Right lobe of liver (tissue), 4 donors: ENCODE results near the gene OR5V1.

Source experiments
- POLR2A ChIP-seq: fragments of 450-650 bp; IDR thresholded peaks from one replicate; pipeline ENCODE4 v1.6.1; 2017; ENCODE audit warnings: antibody characterized with exemption, mild to moderate bottlenecking
- TF ChIP-seq, protein P1 (sequence below), 4 donors: fragments of 200-600 bp in 3 of 4; fragments of 450-650 bp in 1 of 4; IDR thresholded peaks; one replicate each; pipeline versions ENCODE4 v1.5.1 to v1.8.0; 2016 to 2022; ENCODE audit warnings: antibody characterized with exemption in 4 of 4, mild to moderate bottlenecking in 2 of 4
- donor health status: DM: no; HTN: no; CAD: no.
- donor health status: DM: no; HTN: no; CAD: no.
- donor health status: DM: no; HTN: yes; CAD: no.

DNA sequence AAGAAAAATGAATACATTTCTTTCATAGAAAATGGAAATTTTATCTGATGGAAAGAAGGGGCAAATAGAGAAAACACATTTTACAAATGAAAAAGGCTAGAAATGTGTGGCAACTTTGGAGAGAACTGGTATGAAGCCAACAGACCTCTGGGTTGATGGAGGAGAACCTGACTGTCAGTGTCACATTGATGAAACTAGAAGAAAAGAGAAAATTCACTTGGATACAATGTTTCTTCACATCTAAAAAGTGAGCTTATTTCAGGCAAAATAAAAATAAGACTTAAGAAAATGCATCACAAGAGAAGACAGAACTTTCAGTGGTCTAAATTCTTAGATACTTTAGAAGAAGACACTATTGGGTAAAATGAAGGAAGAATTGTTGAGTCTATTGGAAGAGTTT, 26.7 kb upstream of the OR5V1 start, which contains the start of gene OR12D2:
- TF ChIP-seq, protein P1, sequence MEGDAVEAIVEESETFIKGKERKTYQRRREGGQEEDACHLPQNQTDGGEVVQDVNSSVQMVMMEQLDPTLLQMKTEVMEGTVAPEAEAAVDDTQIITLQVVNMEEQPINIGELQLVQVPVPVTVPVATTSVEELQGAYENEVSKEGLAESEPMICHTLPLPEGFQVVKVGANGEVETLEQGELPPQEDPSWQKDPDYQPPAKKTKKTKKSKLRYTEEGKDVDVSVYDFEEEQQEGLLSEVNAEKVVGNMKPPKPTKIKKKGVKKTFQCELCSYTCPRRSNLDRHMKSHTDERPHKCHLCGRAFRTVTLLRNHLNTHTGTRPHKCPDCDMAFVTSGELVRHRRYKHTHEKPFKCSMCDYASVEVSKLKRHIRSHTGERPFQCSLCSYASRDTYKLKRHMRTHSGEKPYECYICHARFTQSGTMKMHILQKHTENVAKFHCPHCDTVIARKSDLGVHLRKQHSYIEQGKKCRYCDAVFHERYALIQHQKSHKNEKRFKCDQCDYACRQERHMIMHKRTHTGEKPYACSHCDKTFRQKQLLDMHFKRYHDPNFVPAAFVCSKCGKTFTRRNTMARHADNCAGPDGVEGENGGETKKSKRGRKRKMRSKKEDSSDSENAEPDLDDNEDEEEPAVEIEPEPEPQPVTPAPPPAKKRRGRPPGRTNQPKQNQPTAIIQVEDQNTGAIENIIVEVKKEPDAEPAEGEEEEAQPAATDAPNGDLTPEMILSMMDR (IDR thresholded peaks at IDR 0.05) = no peak
- no peak for TF ChIP-seq POLR2A
